ENCODE data around the gene STX1B.

DNA sequence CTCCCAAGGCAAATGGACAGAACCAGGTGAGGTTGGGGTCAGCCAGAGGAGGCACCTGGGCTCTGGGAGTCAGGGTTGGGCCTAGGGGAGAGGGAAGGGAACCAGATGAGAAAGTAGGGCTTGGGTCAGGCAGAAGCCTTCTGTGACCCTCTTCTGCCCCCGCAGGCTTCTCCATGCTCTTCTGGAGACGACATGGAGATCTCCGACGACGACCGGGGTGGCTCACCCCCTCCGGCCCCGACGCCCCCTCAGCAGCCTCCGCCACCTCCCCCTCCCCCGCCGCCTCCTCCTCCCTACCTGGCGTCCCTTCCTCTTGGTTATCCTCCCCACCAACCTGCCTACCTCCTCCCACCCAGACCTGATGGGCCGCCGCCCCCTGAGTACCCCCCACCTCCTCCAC is 45.0 kb downstream of the STX1B start:
- TF ChIP-seq POLR2AphosphoS5 (IDR thresholded peaks at IDR 0.05; ENCODE audit: low read depth, low read length) (no peak), TCF7L2 (IDR thresholded peaks at IDR 0.05; ENCODE audit: low read depth, low read length) (no peak)
- TF ChIP-seq, protein P1, sequence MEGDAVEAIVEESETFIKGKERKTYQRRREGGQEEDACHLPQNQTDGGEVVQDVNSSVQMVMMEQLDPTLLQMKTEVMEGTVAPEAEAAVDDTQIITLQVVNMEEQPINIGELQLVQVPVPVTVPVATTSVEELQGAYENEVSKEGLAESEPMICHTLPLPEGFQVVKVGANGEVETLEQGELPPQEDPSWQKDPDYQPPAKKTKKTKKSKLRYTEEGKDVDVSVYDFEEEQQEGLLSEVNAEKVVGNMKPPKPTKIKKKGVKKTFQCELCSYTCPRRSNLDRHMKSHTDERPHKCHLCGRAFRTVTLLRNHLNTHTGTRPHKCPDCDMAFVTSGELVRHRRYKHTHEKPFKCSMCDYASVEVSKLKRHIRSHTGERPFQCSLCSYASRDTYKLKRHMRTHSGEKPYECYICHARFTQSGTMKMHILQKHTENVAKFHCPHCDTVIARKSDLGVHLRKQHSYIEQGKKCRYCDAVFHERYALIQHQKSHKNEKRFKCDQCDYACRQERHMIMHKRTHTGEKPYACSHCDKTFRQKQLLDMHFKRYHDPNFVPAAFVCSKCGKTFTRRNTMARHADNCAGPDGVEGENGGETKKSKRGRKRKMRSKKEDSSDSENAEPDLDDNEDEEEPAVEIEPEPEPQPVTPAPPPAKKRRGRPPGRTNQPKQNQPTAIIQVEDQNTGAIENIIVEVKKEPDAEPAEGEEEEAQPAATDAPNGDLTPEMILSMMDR (IDR thresholded peaks at IDR 0.05) = no peak

All from Panc1 (cell line).